NCI-H128 (cell line): ENCODE data around the gene ACAP1.
"Not testable (repeated sequence)": the region's sequence is repeated elsewhere in the genome, so short reads cannot be mapped to it uniquely, and the experiment has no call there.

Experiments used
- DNase-seq: peaks from one replicate; lab custom pipeline; 2025; ENCODE audit not compliant: unreplicated experiment; lab: John Stamatoyannopoulos, UW

ACAP1 gene

GRCh38 chr17:7328840-7329373 lies 7.4 kb upstream of the ACAP1 start, which contains the start of gene NEURL4:
Gene NEURL4, minus strand, starts transcription at chr17:7329335. Its CDS starts 23 bp downstream, at chr17:7329312.
- DNase-seq: no peak

DNA sequence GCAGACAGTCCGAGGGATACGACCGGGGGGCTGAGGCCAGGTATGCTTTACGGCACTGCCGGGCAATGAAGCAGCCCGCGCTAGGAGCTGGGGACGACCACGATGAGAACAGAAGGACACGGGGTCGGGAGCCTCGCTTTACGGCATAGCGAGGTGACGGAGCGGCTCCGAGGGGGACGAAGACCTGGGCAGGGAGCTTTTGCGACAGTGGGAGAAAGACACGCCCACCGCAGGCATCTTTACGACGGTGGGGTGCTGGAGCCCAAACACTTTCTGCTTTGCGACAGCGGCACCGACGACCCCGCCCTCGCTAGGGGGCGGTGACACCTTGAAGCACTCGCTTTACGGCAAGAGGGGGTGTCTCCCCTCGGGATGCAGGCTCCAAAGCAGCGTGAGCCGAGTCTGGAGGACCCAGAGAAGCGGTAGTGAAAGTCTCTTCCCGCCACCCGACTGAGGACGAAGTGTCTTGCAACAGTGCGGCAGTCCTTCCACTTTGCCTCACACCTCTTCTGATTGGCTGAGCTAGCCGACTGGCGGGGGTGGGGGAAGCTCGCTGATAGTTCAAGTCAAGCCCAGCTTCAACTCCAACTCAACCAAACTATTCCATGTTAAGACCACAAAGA lies 6.8 kb upstream of the ACAP1 start:
- peak; percentile 94 for DNase-seq

DNA sequence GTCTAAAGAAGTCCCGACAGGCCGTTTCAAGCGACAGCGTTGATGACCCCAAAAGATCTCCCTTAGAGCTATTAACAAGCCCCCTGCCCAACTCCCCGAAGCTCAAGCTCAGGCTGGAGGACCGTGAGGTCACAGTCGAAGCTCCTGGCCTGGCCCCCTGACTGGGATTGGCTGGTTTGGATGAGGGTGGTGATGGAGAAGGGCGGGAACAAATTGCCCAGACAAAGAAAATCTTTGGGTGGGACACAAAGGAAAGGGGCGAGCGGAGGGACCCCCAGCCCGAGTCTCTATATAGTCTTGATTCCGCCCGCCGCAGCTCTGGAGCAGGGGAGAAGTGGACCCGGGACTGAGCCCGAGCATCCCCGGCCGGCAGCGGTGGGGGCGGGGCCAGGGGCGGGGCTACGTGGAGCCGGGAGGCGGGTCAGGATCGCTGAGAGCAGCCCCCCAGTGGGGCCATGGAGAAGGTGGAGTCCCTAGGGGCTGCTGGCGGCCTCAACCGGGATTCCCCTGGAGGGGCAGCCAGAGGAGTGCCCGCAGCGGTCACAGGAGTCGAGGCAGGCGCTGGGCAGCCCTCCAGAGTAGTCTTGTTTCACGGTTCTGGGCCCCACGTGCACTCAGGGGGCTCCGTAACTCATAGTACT lies 6.2 kb upstream of the ACAP1 start:
- no peak for DNase-seq

DNA sequence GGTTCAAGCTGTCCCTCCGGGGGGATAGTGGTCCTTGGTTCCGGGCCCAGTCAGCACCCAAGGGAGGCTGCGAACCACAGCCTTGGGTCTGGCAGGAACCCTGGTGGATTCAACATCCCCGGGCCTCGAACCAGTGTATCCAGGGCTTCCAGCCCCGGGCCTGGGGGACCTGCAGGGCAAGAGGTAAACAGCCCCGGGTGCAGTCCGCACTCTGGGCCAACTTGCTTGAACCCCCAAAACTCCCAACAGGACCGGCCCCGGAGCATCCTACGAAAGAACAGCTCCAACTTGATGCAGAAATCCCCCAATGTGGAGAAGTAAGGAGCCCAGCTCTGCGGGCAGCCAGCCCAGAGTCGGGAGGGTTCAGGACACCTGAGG lies 5.7 kb upstream of the ACAP1 start:
- no peak for DNase-seq

- DNase-seq: no peak
Observed at GRCh38 chr17:7332111-7332510, 4.2 kb upstream of the ACAP1 start.

- DNase-seq: not testable (repeated sequence)
Observed at GRCh38 chr17:7332600-7333069, 3.7 kb upstream of the ACAP1 start.

DNA sequence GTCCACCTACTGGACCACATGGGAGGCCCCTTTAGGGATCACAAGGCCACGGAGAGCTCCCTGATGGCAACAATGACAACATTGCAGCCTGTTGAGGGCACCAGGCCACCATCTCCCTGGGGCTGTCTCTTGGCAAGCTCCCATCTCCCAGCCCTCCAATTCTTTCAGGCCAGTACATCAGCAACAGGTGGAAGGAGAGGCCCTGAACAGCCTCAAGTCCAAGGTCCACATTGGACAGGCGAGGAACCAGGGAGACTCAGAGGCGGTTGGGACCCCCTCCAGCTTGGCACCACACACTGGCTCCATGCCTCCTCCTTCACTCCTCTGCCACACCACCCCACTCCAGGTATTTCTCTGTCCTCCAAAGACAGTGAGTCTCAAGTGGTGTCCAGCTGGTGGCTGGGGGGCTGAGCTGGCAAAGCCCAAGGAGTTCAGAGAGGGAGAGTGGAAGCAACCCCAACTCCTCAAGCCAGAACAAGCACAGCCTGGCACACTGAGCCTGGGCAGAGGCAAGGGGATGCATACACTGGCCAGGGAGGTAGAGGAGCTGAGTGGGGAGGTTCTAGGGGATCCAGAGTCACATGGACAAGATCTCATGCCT lies 1.3 kb upstream of the ACAP1 start:
- no peak for DNase-seq

DNA sequence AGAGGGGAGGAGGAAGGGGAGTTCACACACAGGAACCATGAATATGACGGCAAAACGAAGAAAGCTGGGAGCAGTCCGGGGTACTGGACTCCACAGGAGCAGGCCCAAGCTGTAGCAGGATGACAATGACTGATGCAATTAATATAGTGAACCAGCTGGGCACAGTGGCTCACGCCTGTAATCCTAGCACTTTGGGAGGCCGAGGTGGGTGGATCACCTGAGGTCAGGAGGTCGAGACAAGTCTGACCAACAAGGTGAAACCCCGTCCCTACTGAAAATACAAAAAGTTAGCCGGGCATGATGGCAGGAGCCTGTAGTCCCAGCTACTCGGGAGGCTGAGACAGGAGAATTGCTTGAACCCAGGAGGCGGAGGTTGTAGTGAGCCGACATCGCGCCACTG lies 564 bp upstream of the ACAP1 start:
- not testable (repeated sequence) for DNase-seq

- DNase-seq: not testable (repeated sequence)
Observed at GRCh38 chr17:7337600-7337999, 1.3 kb downstream of the ACAP1 start.

DNA sequence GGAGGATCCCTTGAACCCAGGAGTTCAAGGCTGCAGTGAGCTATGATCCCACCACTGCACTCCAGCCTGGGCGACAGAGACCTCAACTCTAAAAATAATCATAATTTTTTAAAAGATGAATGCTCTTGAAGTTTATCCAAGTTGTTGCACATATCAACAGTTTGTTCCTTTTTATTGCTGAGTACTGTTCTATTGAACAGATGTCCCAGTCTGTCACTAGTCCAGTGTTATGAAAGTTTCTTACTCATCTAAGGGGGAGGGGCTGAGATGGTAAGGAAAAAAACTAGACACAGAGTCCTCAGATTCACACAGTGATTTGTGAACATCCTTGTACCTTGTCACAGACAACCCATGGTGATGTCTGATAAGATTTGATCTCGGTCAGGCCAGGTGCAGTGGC lies 3.9 kb downstream of the ACAP1 start:
- DNase-seq: no peak

GRCh38 chr17:7341842-7342241 lies 5.5 kb downstream of the ACAP1 start:
- DNase-seq: no peak

DNA sequence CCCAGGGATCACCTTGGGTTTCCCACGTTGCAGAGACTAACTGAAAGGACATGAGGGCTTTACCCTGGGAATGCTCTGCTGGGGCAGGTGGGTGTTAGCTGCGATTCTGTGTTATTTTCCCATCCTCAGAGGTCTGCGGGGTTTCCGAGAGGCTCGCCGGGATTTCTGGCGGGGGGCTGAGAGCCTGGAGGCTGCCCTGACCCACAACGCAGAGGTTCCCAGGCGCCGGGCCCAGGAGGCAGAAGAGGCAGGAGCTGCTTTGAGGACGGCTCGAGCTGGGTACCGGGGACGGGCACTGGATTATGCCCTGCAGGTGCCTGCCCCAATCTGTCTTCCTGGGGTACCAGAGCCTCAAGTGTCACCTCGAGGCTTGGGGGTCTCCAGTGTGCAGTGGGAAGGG lies 6.9 kb downstream of the ACAP1 start:
- DNase-seq: no peak

DNA sequence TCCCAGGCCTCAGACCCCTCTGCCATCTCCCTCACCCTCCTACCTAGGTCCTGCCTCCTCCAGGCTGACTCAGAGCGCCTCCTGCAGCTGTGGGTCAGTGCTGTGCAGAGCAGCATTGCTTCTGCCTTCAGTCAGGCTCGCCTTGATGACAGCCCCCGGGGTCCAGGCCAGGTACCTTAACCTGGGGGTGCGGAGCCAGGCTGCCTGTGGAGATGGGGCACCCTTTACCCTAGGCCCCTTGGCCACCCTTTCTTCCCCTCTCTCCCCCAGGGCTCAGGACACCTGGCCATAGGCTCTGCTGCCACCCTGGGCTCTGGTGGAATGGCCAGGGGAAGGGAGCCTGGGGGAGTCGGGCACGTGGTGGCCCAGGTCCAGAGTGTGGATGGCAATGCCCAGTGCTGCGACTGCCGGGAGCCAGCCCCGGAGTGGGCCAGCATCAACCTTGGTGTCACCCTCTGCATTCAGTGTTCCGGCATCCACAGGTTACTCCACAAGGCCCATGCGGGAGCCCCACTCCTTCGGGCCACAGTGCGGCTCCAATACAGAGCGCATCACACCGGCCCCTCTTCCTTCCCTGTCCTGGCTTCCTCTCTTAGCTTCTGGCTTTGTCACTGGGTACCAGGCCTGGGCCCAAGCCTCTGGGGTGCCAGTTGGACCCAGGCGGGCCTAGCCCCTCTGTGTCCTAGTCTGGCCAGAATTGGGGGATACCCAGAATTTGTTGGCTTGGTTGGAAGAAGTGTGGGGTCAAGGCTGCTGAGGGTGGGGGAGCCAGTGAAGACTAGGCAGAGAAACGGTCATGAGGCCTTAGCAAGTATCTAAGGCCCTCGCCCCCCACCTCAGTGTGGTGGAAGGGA lies 10.7 kb downstream of the ACAP1 start:
- DNase-seq: no peak

DNA sequence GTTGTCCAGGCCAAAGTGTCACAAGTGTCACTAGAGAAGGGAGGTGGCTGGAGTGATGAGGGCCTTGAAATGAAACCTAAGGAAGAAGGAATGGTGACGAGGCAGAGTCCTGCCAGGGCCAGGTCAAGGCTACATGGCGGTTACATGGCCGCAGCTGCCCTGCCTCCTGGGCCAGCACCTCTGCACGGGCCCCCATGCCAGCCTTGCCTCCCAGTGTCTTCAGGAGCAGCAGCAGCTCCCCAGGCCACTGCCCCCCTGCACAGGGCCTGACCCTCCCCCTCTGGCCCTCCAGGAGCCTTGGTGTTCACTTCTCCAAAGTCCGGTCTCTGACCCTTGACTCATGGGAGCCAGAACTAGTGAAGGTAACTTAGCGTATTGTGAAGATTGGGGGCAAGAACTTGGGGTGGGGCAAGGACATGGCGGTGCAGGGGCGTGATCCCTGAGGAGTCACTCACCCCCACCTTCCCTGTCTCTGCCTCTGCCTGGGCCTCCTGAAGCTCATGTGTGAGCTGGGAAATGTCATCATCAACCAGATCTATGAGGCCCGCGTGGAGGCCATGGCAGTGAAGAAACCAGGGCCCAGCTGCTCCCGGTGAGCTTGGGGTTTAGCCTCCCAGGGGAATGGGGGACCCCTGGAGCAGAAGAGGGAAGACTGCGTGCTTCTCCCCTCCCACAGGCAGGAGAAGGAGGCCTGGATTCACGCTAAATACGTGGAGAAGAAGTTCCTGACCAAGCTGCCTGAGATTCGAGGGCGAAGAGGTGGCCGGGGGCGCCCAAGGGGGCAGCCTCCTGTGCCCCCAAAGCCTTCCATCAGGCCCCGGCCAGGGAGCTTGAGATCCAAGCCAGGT lies 11.5 kb downstream of the ACAP1 start:
- no peak for DNase-seq

DNA sequence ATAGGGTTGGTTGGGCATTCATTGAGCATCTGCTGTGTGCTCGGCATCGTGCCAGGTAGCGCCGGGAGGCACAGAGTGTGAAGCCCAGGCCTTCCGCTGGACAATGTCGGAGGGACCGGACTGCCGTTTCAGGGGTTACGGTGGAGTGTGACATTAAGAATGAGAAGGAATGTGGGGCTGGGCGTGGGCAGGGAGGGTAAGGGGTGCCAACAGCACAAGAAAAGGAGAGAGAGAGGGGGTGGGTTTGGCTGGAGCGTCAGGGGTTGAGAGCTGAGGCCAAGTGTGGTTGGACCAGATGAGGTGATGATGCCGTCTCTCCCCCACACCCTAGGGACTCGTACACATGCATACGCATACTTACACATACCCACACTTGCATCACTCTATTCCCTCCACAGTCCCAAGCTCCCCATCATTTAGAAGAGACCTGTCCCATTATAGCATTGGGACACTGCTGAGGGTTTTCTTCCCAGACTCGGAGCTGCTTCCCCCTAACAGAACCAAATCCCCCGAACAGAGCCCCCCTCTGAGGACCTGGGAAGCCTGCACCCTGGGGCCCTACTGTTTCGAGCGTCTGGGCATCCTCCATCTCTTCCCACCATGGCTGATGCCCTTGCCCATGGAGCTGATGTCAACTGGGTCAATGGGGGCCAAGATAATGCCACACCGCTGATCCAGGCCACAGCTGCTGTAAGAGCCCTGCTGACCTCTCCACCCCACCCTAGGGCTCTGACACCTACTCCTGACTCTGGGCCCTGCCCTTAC lies 12.3 kb downstream of the ACAP1 start:
- no peak for DNase-seq

- DNase-seq: no peak
Observed at GRCh38 chr17:7351665-7352502, 15.6 kb downstream of the ACAP1 start, which contains the start of gene KCTD11. Gene KCTD11, plus strand, starts transcription at chr17:7352162.

DNA sequence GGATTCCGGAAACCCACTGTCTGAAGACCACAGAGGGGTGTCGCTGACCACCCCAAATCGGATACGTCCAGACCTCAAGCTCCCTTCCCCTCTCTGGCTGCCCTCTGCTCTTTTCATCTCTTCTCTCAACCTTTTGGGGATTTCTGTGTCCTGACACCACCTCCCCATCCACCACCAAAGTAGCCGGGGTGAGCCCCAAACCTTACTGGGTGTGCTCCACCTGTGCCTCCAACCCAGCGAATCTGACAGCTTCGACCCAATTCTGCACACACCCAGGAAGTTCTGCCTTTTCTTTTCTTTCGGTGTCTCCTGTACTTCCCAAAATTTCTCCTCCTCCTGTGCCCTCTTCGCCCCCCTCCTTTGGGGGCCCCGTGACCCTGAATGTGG lies 16.2 kb downstream of the ACAP1 start:
- no peak for DNase-seq

DNA sequence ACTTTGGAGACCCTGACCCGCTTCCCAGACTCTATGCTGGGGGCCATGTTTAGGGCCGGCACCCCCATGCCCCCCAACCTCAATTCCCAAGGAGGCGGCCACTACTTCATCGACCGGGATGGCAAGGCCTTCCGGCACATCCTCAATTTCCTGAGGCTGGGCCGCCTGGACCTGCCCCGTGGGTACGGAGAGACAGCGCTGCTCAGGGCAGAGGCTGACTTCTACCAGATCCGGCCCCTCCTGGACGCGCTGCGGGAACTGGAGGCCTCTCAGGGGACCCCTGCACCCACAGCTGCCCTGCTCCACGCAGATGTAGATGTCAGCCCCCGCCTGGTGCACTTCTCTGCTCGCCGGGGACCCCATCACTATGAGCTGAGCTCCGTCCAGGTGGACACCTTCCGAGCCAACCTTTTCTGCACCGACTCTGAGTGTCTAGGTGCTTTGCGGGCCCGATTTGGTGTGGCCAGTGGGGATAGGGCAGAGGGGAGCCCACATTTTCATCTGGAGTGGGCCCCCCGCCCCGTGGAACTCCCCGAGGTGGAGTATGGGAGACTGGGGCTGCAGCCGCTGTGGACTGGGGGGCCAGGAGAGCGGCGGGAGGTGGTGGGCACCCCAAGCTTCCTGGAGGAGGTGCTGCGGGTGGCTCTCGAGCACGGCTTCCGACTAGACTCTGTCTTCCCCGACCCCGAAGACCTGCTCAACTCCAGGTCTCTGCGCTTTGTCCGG lies 16.7 kb downstream of the ACAP1 start:
- no peak for DNase-seq
